Endometrial microvascular endothelial cells (primary cell): ENCODE data around the gene RAD18. TPM values are rescaled to one million over a fixed set of nuclear protein-coding genes. Genes with fewer than 3 reads are reported as not detected.

ENCODE experiments used
- in situ Hi-C: cut with HindIII; loops from 2 replicates; pipeline ENCODE4 v1.10.0; 2017; ENCODE audit warnings: low sequenced_read_pairs, low pct_unique_long_range_greater_than_20kb; ENCODE audit errors: inconsistent ontology term
- total RNA-seq: library from RNA; depleted of rRNA; stranded (reverse); fragments of >200 nt; gene quantifications from one replicate; pipeline ENCODE4 v1.2.3, GENCODE V29; 2015; ENCODE audit errors: inconsistent ontology term

RAD18 gene
- total RNA-seq, 1 donor from 2014 or later, result 8.5 TPM

- in situ Hi-C loops, result no loop called here
These were observed 24.0 kb upstream of the RAD18 start for GRCh38 chr3:8987226-8987625.

- in situ Hi-C loops, result no loop called here
These were observed 23.5 kb upstream of the RAD18 start for GRCh38 chr3:8986741-8987140.

- in situ Hi-C loops, result no loop called here
These were observed 22.6 kb upstream of the RAD18 start for GRCh38 chr3:8985876-8986275.

GRCh38 chr3:8985411-8985831 lies 22.1 kb upstream of the RAD18 start:
- in situ Hi-C loops, result no loop called here

- in situ Hi-C loops, result no loop called here
These were observed 21.3 kb upstream of the RAD18 start for GRCh38 chr3:8984526-8984925.

- in situ Hi-C loops, result no loop called here
These were observed 20.8 kb upstream of the RAD18 start for GRCh38 chr3:8984081-8984480.

GRCh38 chr3:8983591-8983990 lies 20.3 kb upstream of the RAD18 start:
- in situ Hi-C loops, result no loop called here

- in situ Hi-C loops, result no loop called here
These were observed 19.8 kb upstream of the RAD18 start for GRCh38 chr3:8983026-8983425.

- in situ Hi-C loops, result no loop called here
These were observed 19.2 kb upstream of the RAD18 start for GRCh38 chr3:8982509-8982908.

- in situ Hi-C loops, result no loop called here
These were observed 18.4 kb upstream of the RAD18 start for GRCh38 chr3:8981700-8982099.

GRCh38 chr3:8981296-8981695 lies 18.0 kb upstream of the RAD18 start:
- in situ Hi-C loops, result no loop called here

- in situ Hi-C loops, result no loop called here
These were observed 17.5 kb upstream of the RAD18 start for GRCh38 chr3:8980756-8981257.

GRCh38 chr3:8979262-8979661 lies 16.0 kb upstream of the RAD18 start:
- in situ Hi-C loops, result no loop called here

- in situ Hi-C loops, result no loop called here
These were observed 15.3 kb upstream of the RAD18 start for GRCh38 chr3:8978551-8978950.

- in situ Hi-C loops, result no loop called here
These were observed 13.4 kb upstream of the RAD18 start for GRCh38 chr3:8976540-8977182.

- in situ Hi-C loops, result no loop called here
These were observed 12.1 kb upstream of the RAD18 start for GRCh38 chr3:8975081-8976020.

GRCh38 chr3:8974458-8974857 lies 11.2 kb upstream of the RAD18 start:
- in situ Hi-C loops, result no loop called here

GRCh38 chr3:8972639-8973038 lies 9.4 kb upstream of the RAD18 start:
- in situ Hi-C loops, result no loop called here

GRCh38 chr3:8970971-8971589 lies 7.8 kb upstream of the RAD18 start:
- in situ Hi-C loops, result no loop called here

- in situ Hi-C loops, result no loop called here
These were observed 6.0 kb upstream of the RAD18 start for GRCh38 chr3:8969241-8969640.
